HepG2 (cell line): ENCODE data around the gene BCDIN3D. TPM values are rescaled to one million over a fixed set of nuclear protein-coding genes. Genes with fewer than 3 reads are reported as not detected.

Experiments
- ARNT2 ChIP-seq: sonication (generic); formaldehyde crosslinking; IDR thresholded peaks from 2 replicates; pipeline ENCODE4 v1.8.0; 2022; ENCODE audit warnings: mild to moderate bottlenecking, low read depth, missing genetic modification reagents, moderate library complexity
- CBFB ChIP-seq: sonication (generic); formaldehyde crosslinking; IDR thresholded peaks from 2 replicates; pipeline ENCODE4 v1.4.0; 2020; ENCODE audit warnings: missing genetic modification reagents
- CSRNP1 ChIP-seq: sonication (generic); formaldehyde crosslinking; IDR thresholded peaks from 2 replicates; pipeline ENCODE4 v1.8.1; 2023; ENCODE audit warnings: mild to moderate bottlenecking, missing genetic modification reagents
- DNMT1 ChIP-seq: sonication (generic); formaldehyde crosslinking; IDR thresholded peaks from 2 replicates; pipeline ENCODE4 v1.5.1; 2020; ENCODE audit warnings: mild to moderate bottlenecking, missing genetic modification reagents
- FOXM1 ChIP-seq: sonication (generic); formaldehyde crosslinking; IDR thresholded peaks from 2 replicates; pipeline ENCODE4 v1.5.0; 2020; ENCODE audit warnings: missing genetic modification reagents
- GLI4 ChIP-seq: sonication (generic); formaldehyde crosslinking; IDR thresholded peaks from 2 replicates; pipeline ENCODE4 v1.5.1; 2020; ENCODE audit warnings: missing genetic modification reagents, mild to moderate bottlenecking, moderate library complexity, borderline replicate concordance
- HES4 ChIP-seq: sonication (generic); formaldehyde crosslinking; IDR thresholded peaks from 2 replicates; pipeline ENCODE4 v1.9.0; 2021; ENCODE audit warnings: mild to moderate bottlenecking, missing genetic modification reagents, borderline replicate concordance
- HOXA5 ChIP-seq: sonication (generic); formaldehyde crosslinking; IDR thresholded peaks from 2 replicates; pipeline ENCODE4 v1.4.0; 2020; ENCODE audit warnings: missing genetic modification reagents
- ISL2 ChIP-seq: sonication (generic); formaldehyde crosslinking; IDR thresholded peaks from 2 replicates; pipeline ENCODE4 v1.5.0; 2020; ENCODE audit warnings: missing genetic modification reagents
- KAT8 ChIP-seq: IDR thresholded peaks from 2 replicates; pipeline ENCODE4 v1.6.1; 2016; ENCODE audit warnings: missing genetic modification reagents, missing compliant biosample characterization
- MIXL1 ChIP-seq: IDR thresholded peaks from 2 replicates; pipeline ENCODE4 v1.6.1; 2016
- MTERF4 ChIP-seq: sonication (generic); formaldehyde crosslinking; IDR thresholded peaks from 2 replicates; pipeline ENCODE4 v1.8.0; 2023; ENCODE audit warnings: mild to moderate bottlenecking, missing genetic modification reagents
- NR2C2 ChIP-seq: sonication (generic); formaldehyde crosslinking; IDR thresholded peaks from 2 replicates; pipeline ENCODE4 v1.4.0; 2020; ENCODE audit warnings: missing genetic modification reagents, mild to moderate bottlenecking, moderate library complexity, borderline replicate concordance
- SP1 ChIP-seq, 2 experiments: fragments of 450-650 bp in 1 of 2; sonication (generic) in 1 of 2; formaldehyde crosslinking in 1 of 2; IDR thresholded peaks; 2 replicates each; pipeline versions ENCODE4 v1.4.0 to v1.6.1; 2016 to 2020; ENCODE audit warnings: missing genetic modification reagents in 1 of 2
- STAT6 ChIP-seq: sonication (generic); formaldehyde crosslinking; IDR thresholded peaks from 2 replicates; pipeline ENCODE4 v1.4.0; 2020; ENCODE audit warnings: missing genetic modification reagents, mild to moderate bottlenecking, borderline replicate concordance
- TAF15 ChIP-seq: fragments of 200-400 bp; formaldehyde crosslinking; IDR thresholded peaks from one replicate; pipeline ENCODE4 v1.6.1; 2018; ENCODE audit warnings: mild to moderate bottlenecking, low read depth, low read length; ENCODE audit not compliant: poor library complexity, severe bottlenecking
- ZMAT3 ChIP-seq: sonication (generic); formaldehyde crosslinking; conservative IDR thresholded peaks from 2 replicates; pipeline ENCODE4 v1.7.0; 2021; ENCODE audit warnings: missing genetic modification reagents
- ZNF138 ChIP-seq: sonication (generic); formaldehyde crosslinking; IDR thresholded peaks from 2 replicates; pipeline ENCODE4 v1.5.0; 2020; ENCODE audit warnings: mild to moderate bottlenecking, low read depth, missing genetic modification reagents
- ZNF264 ChIP-seq: sonication (generic); formaldehyde crosslinking; IDR thresholded peaks from 2 replicates; pipeline ENCODE4 v1.4.0; 2020; ENCODE audit warnings: missing genetic modification reagents
- ZNF607 ChIP-seq: sonication (generic); formaldehyde crosslinking; IDR thresholded peaks from 2 replicates; pipeline ENCODE4 v1.5.1; 2020; ENCODE audit warnings: missing genetic modification reagents, mild to moderate bottlenecking, borderline replicate concordance
- polyA plus RNA-seq, 8 experiments: library from polyadenylated mRNA; depleted of rRNA in 3 of 8; stranded (reverse) in 7 of 8; unstranded in 1 of 8; fragments of >200 nt; fragmentation: Illumina TruSeq in 4 of 8; extraction: Trizol in 4 of 8; gene quantifications; 2 replicates each; pipeline versions ENCODE4 v1.2.1 to v1.2.3, GENCODE V29; 2011 to 2016; ENCODE audit warnings: low read depth in 4 of 8, missing spikeins in 1 of 8, mixed read lengths in 1 of 8; ENCODE audit not compliant: insufficient read depth in 1 of 8
- total RNA-seq, 5 experiments: library from RNA; depleted of rRNA; stranded (reverse); fragments of >200 nt; fragmentation: Illumina TruSeq; extraction: Trizol; gene quantifications; 2 replicates each; pipeline ENCODE4 v1.2.3, GENCODE V29; 2016; ENCODE audit warnings: low read depth in 1 of 5
- TF ChIP-seq, protein P1 (sequence below): sonication (generic); formaldehyde crosslinking; IDR thresholded peaks from 2 replicates; pipeline ENCODE4 v1.5.0; 2020; ENCODE audit warnings: mild to moderate bottlenecking, missing genetic modification reagents

Gene BCDIN3D
- total and polyA plus RNA-seq, 2 of the 13 experiments (the other 11 are each of a cell fraction or from before 2014, with no cell fraction given): 2.2 to 2.5 TPM

- TF ChIP-seq HES4 (no peak), FOXM1 (CRISPR knock-in tag) (0 out of 2 replicates have a peak, but pooled peaks have one; percentile 39), ARNT2 (CRISPR knock-in tag) (peak; percentile 83), ZNF264 (CRISPR knock-in tag) (peak; percentile 81; the same call in 1 of the 2 replicates), SP1 (IDR thresholded peaks at IDR 0.05) (no peak), SP1 (CRISPR knock-in tag; IDR thresholded peaks at IDR 0.05) (0 out of 2 replicates have a peak, but pooled peaks have one; percentile 15), KAT8 (CRISPR knock-in tag) (peak; percentile 94), CBFB (CRISPR knock-in tag) (no peak), HOXA5 (CRISPR knock-in tag) (peak; percentile 87; the same call in 1 of the 2 replicates), TAF15 (peak; percentile 49), MIXL1 (CRISPR knock-in tag) (0 out of 2 replicates have a peak, but pooled peaks have one; percentile 60), NR2C2 (CRISPR knock-in tag) (peak; percentile 64; the same call in 1 of the 2 replicates), ISL2 (CRISPR knock-in tag) (peak; percentile 39; the same call in 1 of the 2 replicates), MTERF4 (CRISPR knock-in tag) (peak; percentile 45), ZMAT3 (CRISPR knock-in tag) (peak; percentile 31; the same call in 1 of the 2 replicates), ZNF138 (0 out of 2 replicates have a peak, but pooled peaks have one; percentile 73), STAT6 (CRISPR knock-in tag) (no peak), GLI4 (CRISPR knock-in tag) (peak; percentile 21; the same call in 1 of the 2 replicates), ZNF607 (CRISPR knock-in tag) (no peak), CSRNP1 (CRISPR knock-in tag) (peak; percentile 39; the same call in 1 of the 2 replicates), DNMT1 (CRISPR knock-in tag) (no peak)
- TF ChIP-seq, protein P1, sequence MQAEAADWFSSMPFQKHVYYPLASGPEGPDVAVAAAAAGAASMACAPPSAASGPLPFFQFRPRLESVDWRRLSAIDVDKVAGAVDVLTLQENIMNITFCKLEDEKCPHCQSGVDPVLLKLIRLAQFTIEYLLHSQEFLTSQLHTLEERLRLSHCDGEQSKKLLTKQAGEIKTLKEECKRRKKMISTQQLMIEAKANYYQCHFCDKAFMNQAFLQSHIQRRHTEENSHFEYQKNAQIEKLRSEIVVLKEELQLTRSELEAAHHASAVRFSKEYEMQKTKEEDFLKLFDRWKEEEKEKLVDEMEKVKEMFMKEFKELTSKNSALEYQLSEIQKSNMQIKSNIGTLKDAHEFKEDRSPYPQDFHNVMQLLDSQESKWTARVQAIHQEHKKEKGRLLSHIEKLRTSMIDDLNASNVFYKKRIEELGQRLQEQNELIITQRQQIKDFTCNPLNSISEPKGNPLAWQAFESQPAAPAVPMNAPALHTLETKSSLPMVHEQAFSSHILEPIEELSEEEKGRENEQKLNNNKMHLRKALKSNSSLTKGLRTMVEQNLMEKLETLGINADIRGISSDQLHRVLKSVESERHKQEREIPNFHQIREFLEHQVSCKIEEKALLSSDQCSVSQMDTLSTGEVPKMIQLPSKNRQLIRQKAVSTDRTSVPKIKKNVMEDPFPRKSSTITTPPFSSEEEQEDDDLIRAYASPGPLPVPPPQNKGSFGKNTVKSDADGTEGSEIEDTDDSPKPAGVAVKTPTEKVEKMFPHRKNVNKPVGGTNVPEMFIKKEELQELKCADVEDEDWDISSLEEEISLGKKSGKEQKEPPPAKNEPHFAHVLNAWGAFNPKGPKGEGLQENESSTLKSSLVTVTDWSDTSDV (CRISPR knock-in tag): 0 out of 2 replicates have a peak, but pooled peaks have one; percentile 33
Measured at GRCh38 chr12:49842519-49843352, at the start of gene BCDIN3D (continued).
